HG03175 (cell line): Measurements from ENCODE around the gene ALKBH8.
"Not testable (repeated sequence)": the region's sequence is repeated elsewhere in the genome, so short reads cannot be mapped to it uniquely, and the experiment has no call there.

Experiments used
- ATAC-seq: cut with Tn5 transposase; IDR thresholded peaks from one replicate; pipeline ENCODE4 v1.9.1; 2021; ENCODE audit warnings: mild to moderate bottlenecking, moderate library complexity; ENCODE audit not compliant: unreplicated experiment

Gene ALKBH8

GRCh38 chr11:107577346-107577711, 11.8 kb upstream of the ALKBH8 start:
- no peak for ATAC-seq

- ATAC-seq: peak; percentile 72
Observed at GRCh38 chr11:107576497-107577345, 11.2 kb upstream of the ALKBH8 start.

- ATAC-seq: no peak
Observed at GRCh38 chr11:107573438-107573837, 7.9 kb upstream of the ALKBH8 start.

- ATAC-seq: no peak
Observed at GRCh38 chr11:107570015-107570414, 4.5 kb upstream of the ALKBH8 start.

GRCh38 chr11:107567739-107568335, 2.3 kb upstream of the ALKBH8 start:
- ATAC-seq: peak; percentile 23

- no peak for ATAC-seq
Observed at GRCh38 chr11:107566569-107566968, 1.0 kb upstream of the ALKBH8 start.

GRCh38 chr11:107565955-107566501, 493 bp upstream of the ALKBH8 start:
- not testable (repeated sequence) for ATAC-seq

- peak; percentile 21 for ATAC-seq
Observed at GRCh38 chr11:107564877-107565218, 687 bp downstream of the ALKBH8 start.

GRCh38 chr11:107563702-107564101, 1.8 kb downstream of the ALKBH8 start:
- ATAC-seq: peak; percentile 25

GRCh38 chr11:107562647-107563208, 2.8 kb downstream of the ALKBH8 start:
- ATAC-seq: no peak

GRCh38 chr11:107561688-107562087, 3.8 kb downstream of the ALKBH8 start:
- no peak for ATAC-seq

- ATAC-seq: no peak
Observed at GRCh38 chr11:107550304-107550703, 15.2 kb downstream of the ALKBH8 start.

GRCh38 chr11:107549954-107550285, 15.6 kb downstream of the ALKBH8 start:
- ATAC-seq: no peak

GRCh38 chr11:107549253-107549953, 16.1 kb downstream of the ALKBH8 start:
- peak; percentile 72 for ATAC-seq

GRCh38 chr11:107547961-107548360, 17.6 kb downstream of the ALKBH8 start:
- no peak for ATAC-seq

GRCh38 chr11:107545101-107545514, 20.4 kb downstream of the ALKBH8 start:
- no peak for ATAC-seq

GRCh38 chr11:107538821-107539220, 26.7 kb downstream of the ALKBH8 start:
- ATAC-seq: no peak

- no peak for ATAC-seq
Observed at GRCh38 chr11:107538239-107538638, 27.3 kb downstream of the ALKBH8 start.

GRCh38 chr11:107537155-107537554, 28.4 kb downstream of the ALKBH8 start:
- not testable (repeated sequence) for ATAC-seq

GRCh38 chr11:107526197-107526596, 39.3 kb downstream of the ALKBH8 start:
- no peak for ATAC-seq

GRCh38 chr11:107508858-107509244, 56.7 kb downstream of the ALKBH8 start:
- ATAC-seq: no peak
